Right lobe of liver (tissue), 6 donors: ENCODE measurements around the gene TENT5C. TPM values are rescaled to one million over a fixed set of nuclear protein-coding genes. Genes with fewer than 3 reads are reported as not detected.

ENCODE experiments used
- ATAC-seq, 4 donors: fragments of 200-7000 bp; cut with Tn5 transposase; one replicate each; pipeline ENCODE4 v1.9.1; 2020; ENCODE audit warnings: mild to moderate bottlenecking in 4 of 4, moderate library complexity in 4 of 4
- DNase-seq, 3 donors: peaks; one replicate each; pipeline ENCODE4 v3.0.0-alpha.2; 2020
- H3K27ac ChIP-seq, 3 donors: fragments of 200-600 bp; one replicate each; pipeline ENCODE4 v1.8.0; 2022
- H3K27me3 ChIP-seq, 2 donors: fragments of 200-600 bp; one replicate each; pipeline ENCODE4 v1.8.0; 2022
- H3K36me3 ChIP-seq, 4 donors: fragments of 200-600 bp; sonication (generic) in 1 of 4; one replicate each; pipeline versions ENCODE4 v1.5.1 to v1.8.0; 2017 to 2022; ENCODE audit warnings: control low read depth in 1 of 4
- H3K4me1 ChIP-seq, 4 donors: fragments of 200-600 bp; sonication (generic) in 1 of 4; one replicate each; pipeline versions ENCODE4 v1.5.1 to v1.8.0; 2017 to 2022; ENCODE audit warnings: control low read depth in 1 of 4
- H3K4me3 ChIP-seq, 3 donors: fragments of 200-600 bp; one replicate each; pipeline ENCODE4 v1.8.0; 2022
- H3K9me3 ChIP-seq, 4 donors: fragments of 200-600 bp; sonication (generic) in 1 of 4; one replicate each; pipeline versions ENCODE4 v1.5.1 to v1.8.0; 2017 to 2022; ENCODE audit warnings: control low read depth in 1 of 4
- CTCF ChIP-seq, 4 donors: fragments of 200-600 bp in 3 of 4; fragments of 450-650 bp in 1 of 4; IDR thresholded peaks; one replicate each; pipeline versions ENCODE4 v1.5.1 to v1.8.0; 2016 to 2022; ENCODE audit warnings: antibody characterized with exemption in 4 of 4, mild to moderate bottlenecking in 2 of 4
- POLR2A ChIP-seq: fragments of 450-650 bp; IDR thresholded peaks from one replicate; pipeline ENCODE4 v1.6.1; 2017; ENCODE audit warnings: antibody characterized with exemption, mild to moderate bottlenecking
- WGBS: methylation state at CpG from one replicate; pipeline ENCODE4 v1.1.6; 2018; ENCODE audit warnings: low coverage, low lambda C conversion rate; ENCODE audit not compliant: insufficient coverage; ENCODE audit errors: missing lambda C conversion rate; 5-methylcytosine and 5-hydroxymethylcytosine counted together
- intact Hi-C, 2 donors: fragments of 100-400 bp; cut with DNase I; formaldehyde crosslinking; loops; one replicate each; pipeline versions ENCODE4 v1.11.2 to v1.14.1; 2022
- total RNA-seq, 6 experiments: library from RNA; depleted of rRNA in 2 of 6; stranded (reverse); fragments of >200 nt in 2 of 6; fragmentation: NEBNext Ultra II Directional in 3 of 6; extraction: Animal tissue kit (Norgen Biotek cat#: 25700) in 3 of 6; gene quantifications; one replicate each; pipeline versions ENCODE4 v1.1.0 to v1.2.4, GENCODE V29; 2016 to 2023
- donor health status: DM: no; HTN: yes; CAD: no.
- donor health status: DM: no; HTN: no; CAD: no.
- donor health status: DM: no; HTN: no; CAD: no.
- donor health status: DM: no; HTN: yes; CAD: no.
- donor health status: DM: no; HTN: yes; CAD: no.

Gene TENT5C
- total RNA-seq, 6 experiments from 2014 or later, result 2.3 to 13.7 (median 3.0) TPM

- H3K36me3 ChIP-seq, result no peaks in the 10 kb centered on the region
- H3K9me3 ChIP-seq, result no peaks in the 10 kb centered on the region
- 79% methylated on average over 6 of the region's 6 CpGs for WGBS
- H3K27ac ChIP-seq, result no peak overlapping the region
- H3K27me3 ChIP-seq, result no peaks in the 10 kb centered on the region
- no peak overlapping the region for H3K4me3 ChIP-seq
- DNase-seq (no peak), ATAC-seq (no peak)
- no peaks in the 10 kb centered on the region for H3K4me1 ChIP-seq
- intact Hi-C loops, result no loop called here
- TF ChIP-seq POLR2A (no peak), CTCF (IDR thresholded peaks at IDR 0.05) (no peak)
Observed at GRCh38 chr1:117650840-117651568, 45.2 kb downstream of the TENT5C start.

GRCh38 chr1:117651616-117652015 is 45.8 kb downstream of the TENT5C start:
- no peak overlapping the region for H3K4me3 ChIP-seq
- no peaks in the 10 kb centered on the region for H3K9me3 ChIP-seq
- intact Hi-C loops, result no loop called here
- H3K4me1 ChIP-seq, result no peaks in the 10 kb centered on the region
- no peaks in the 10 kb centered on the region for H3K27me3 ChIP-seq
- TF ChIP-seq CTCF (IDR thresholded peaks at IDR 0.05), result no peak
- TF ChIP-seq POLR2A, result no peak
- H3K27ac ChIP-seq, result no peak overlapping the region
- DNase-seq (no peak), ATAC-seq (no peak)
- 83% methylated on average over 3 of the region's 4 CpGs for WGBS
- H3K36me3 ChIP-seq, result no peaks in the 10 kb centered on the region

GRCh38 chr1:117652421-117652820 is 46.6 kb downstream of the TENT5C start:
- H3K27ac ChIP-seq, result no peak overlapping the region
- DNase-seq, result no peak
- no peaks in the 10 kb centered on the region for H3K36me3 ChIP-seq

GRCh38 chr1:117653195-117653594 is 47.3 kb downstream of the TENT5C start:
- H3K27ac ChIP-seq, result no peak overlapping the region
- H3K36me3 ChIP-seq, result no peaks in the 10 kb centered on the region
- ATAC-seq (no peak), DNase-seq (no peak)
- intact Hi-C loops, result no loop called here
- no peak overlapping the region for H3K4me3 ChIP-seq
- no peaks in the 10 kb centered on the region for H3K9me3 ChIP-seq
- TF ChIP-seq CTCF (IDR thresholded peaks at IDR 0.05), result no peak
- no peak for TF ChIP-seq POLR2A
- WGBS, result 94% methylated on average over 2 of the region's 4 CpGs
- no peaks in the 10 kb centered on the region for H3K4me1 ChIP-seq
- H3K27me3 ChIP-seq, result no peaks in the 10 kb centered on the region

More at GRCh38 chr1:117652421-117652820, 46.6 kb downstream of the TENT5C start:
- ATAC-seq, result no peak
- H3K4me1 ChIP-seq, result no peaks in the 10 kb centered on the region
- WGBS, result 100% methylated on average over 2 of the region's 2 CpGs
- H3K9me3 ChIP-seq, result no peaks in the 10 kb centered on the region
- intact Hi-C loops, result no loop called here
- H3K4me3 ChIP-seq, result no peak overlapping the region
- no peaks in the 10 kb centered on the region for H3K27me3 ChIP-seq
- TF ChIP-seq CTCF (IDR thresholded peaks at IDR 0.05) (no peak), POLR2A (no peak)
